Activated CD8-positive, alpha-beta memory T cell treated with anti-CD3 and anti-CD28 coated beads for 36 hours (primary cell): ENCODE data around the gene CDRT4. TPM values are rescaled to one million over a fixed set of nuclear protein-coding genes. Genes with fewer than 3 reads are reported as not detected.
"Not testable (repeated sequence)": the region's sequence is repeated elsewhere in the genome, so short reads cannot be mapped to it uniquely, and the experiment has no call there.

Experiments
- CTCF ChIA-PET: fragments of 350-600 bp; sonication (Branson Sonifier 250); formaldehyde crosslinking; loops from one replicate; lab custom pipeline; 2021; ENCODE audit warnings: antibody characterized with exemption; lab: Charles Lee
- POLR2A ChIA-PET: fragments of 350-600 bp; sonication (Branson Sonifier 250); formaldehyde crosslinking; loops from one replicate; lab custom pipeline; 2021; ENCODE audit warnings: antibody characterized with exemption; lab: Charles Lee
- total RNA-seq, 2 experiments: library from RNA; stranded (reverse); gene quantifications; one replicate each; pipeline ENCODE4 v1.2.3, GENCODE V29; 2021

The CDRT4 gene
- total RNA-seq, result 1 to 10 TPM; 2.1 to 2.8 TPM

GRCh38 chr17:15467592-15467991, at the start of gene CDRT4:
TSS of gene CDRT4 (minus strand) at chr17:15467621. CDS start at chr17:15440238, 27,383 bp downstream.
- ChIA-PET CTCF (interaction anchor here (1.3 kb wide), 1 partner anchor 251 kb away, joined by 3 read pairs; no protein-coding TSS in a partner anchor), POLR2A (no interaction called here)

- CTCF ChIA-PET, result interaction anchor here (1.4 kb wide), 1 partner anchor 13 kb away, joined by 3 read pairs; no protein-coding TSS in a partner anchor
- POLR2A ChIA-PET, result no interaction called here
These were observed 48.7 kb upstream of the CDRT4 start for GRCh38 chr17:15516150-15516549.

GRCh38 chr17:15514469-15514868, 47.0 kb upstream of the CDRT4 start:
- CTCF ChIA-PET, result no interaction called here
- POLR2A ChIA-PET, result no interaction called here

- ChIA-PET POLR2A (no interaction called here), CTCF (no interaction called here)
These were observed 46.5 kb upstream of the CDRT4 start for GRCh38 chr17:15513856-15514459.

- ChIA-PET POLR2A (no interaction called here), CTCF (no interaction called here)
These were observed 45.8 kb upstream of the CDRT4 start for GRCh38 chr17:15513058-15513791.

GRCh38 chr17:15512071-15512709, 44.8 kb upstream of the CDRT4 start:
- ChIA-PET CTCF (no interaction called here), POLR2A (no interaction called here)

- CTCF ChIA-PET, result interaction anchor here (1.0 kb wide), 1 partner anchor 8 kb away, joined by 5 read pairs; no protein-coding TSS in a partner anchor
- POLR2A ChIA-PET, result no interaction called here
These were observed 43.7 kb upstream of the CDRT4 start for GRCh38 chr17:15511142-15511541.

GRCh38 chr17:15510361-15510760, 42.9 kb upstream of the CDRT4 start:
- POLR2A ChIA-PET, result interaction anchor here (0.6 kb wide), 1 partner anchor 1318 kb away, joined by 3 read pairs; no protein-coding TSS in a partner anchor
- CTCF ChIA-PET, result interaction anchor here (1.0 kb wide), 1 partner anchor 8 kb away, joined by 5 read pairs; no protein-coding TSS in a partner anchor

- POLR2A ChIA-PET, result no interaction called here
These were observed 41.7 kb upstream of the CDRT4 start for GRCh38 chr17:15509095-15509494.

GRCh38 chr17:15508466-15508865, 41.0 kb upstream of the CDRT4 start:
- CTCF ChIA-PET, result no interaction called here
- POLR2A ChIA-PET, result no interaction called here

More at GRCh38 chr17:15509095-15509494, 41.7 kb upstream of the CDRT4 start:
- CTCF ChIA-PET, result no interaction called here

- POLR2A ChIA-PET, result no interaction called here
- CTCF ChIA-PET, result no interaction called here
These were observed 40.5 kb upstream of the CDRT4 start for GRCh38 chr17:15507896-15508295.

- POLR2A ChIA-PET, result no interaction called here
- CTCF ChIA-PET, result no interaction called here
These were observed 39.6 kb upstream of the CDRT4 start for GRCh38 chr17:15507001-15507400.

- CTCF ChIA-PET, POLR2A ChIA-PET: not testable (repeated sequence)
These were observed 38.3 kb upstream of the CDRT4 start for GRCh38 chr17:15505708-15506107.

- ChIA-PET POLR2A (no interaction called here), CTCF (interaction anchor here (1.8 to 1.9 kb wide), 2 partner anchors 246 to 255 kb away, joined by 8 to 12 read pairs; no protein-coding TSS in a partner anchor)
These were observed 36.3 kb upstream of the CDRT4 start for GRCh38 chr17:15503731-15504130.

GRCh38 chr17:15502369-15503112, 35.1 kb upstream of the CDRT4 start:
- ChIA-PET POLR2A (no interaction called here), CTCF (interaction anchor here (0.5 to 1.9 kb wide), 13 partner anchors 8 to 1215 kb away, joined by 3 to 12 read pairs (median 3); no protein-coding TSS in a partner anchor)

- ChIA-PET CTCF (interaction anchor here (1.5 to 1.6 kb wide), 3 partner anchors 13 to 243 kb away, joined by 4 to 6 read pairs (median 5); no protein-coding TSS in a partner anchor), POLR2A (no interaction called here)
These were observed 34.4 kb upstream of the CDRT4 start for GRCh38 chr17:15501793-15502192.

- POLR2A ChIA-PET, result no interaction called here
- CTCF ChIA-PET, result interaction anchor here (0.6 to 1.5 kb wide), 4 partner anchors 25 to 243 kb away, joined by 3 to 5 read pairs (median 4); no protein-coding TSS in a partner anchor
These were observed 33.9 kb upstream of the CDRT4 start for GRCh38 chr17:15501282-15501681.

- ChIA-PET POLR2A (no interaction called here), CTCF (no interaction called here)
These were observed 30.7 kb upstream of the CDRT4 start for GRCh38 chr17:15498107-15498506.
